Liver (tissue), 9 donors: Measurements from ENCODE around the gene CELSR1. TPM values are rescaled to one million over a fixed set of nuclear protein-coding genes. Genes with fewer than 3 reads are reported as not detected.
A peak's percentile ranks its signal among the peaks of the same experiment; 100 is the strongest.

Experiments
- DNase-seq: peaks from one replicate; pipeline ENCODE4 v3.0.0-alpha.2; 2017; ENCODE audit warnings: low spot score
- H3K27ac ChIP-seq, 2 donors: one replicate each; pipeline ENCODE4 v1.7.0; 2013; ENCODE audit warnings: inconsistent platforms in 2 of 2, low read length in 2 of 2, control low read depth in 1 of 2, low read depth in 1 of 2, mild to moderate bottlenecking in 1 of 2
- H3K27me3 ChIP-seq, 4 donors: one replicate each; pipeline versions ENCODE4 v1.6.1 to v1.7.0; 2013; ENCODE audit warnings: low read length in 3 of 4, inconsistent platforms in 1 of 4, mild to moderate bottlenecking in 1 of 4, moderate library complexity in 1 of 4; ENCODE audit not compliant: control insufficient read depth in 4 of 4, insufficient read depth in 4 of 4
- H3K36me3 ChIP-seq, 4 donors: one replicate each; pipeline versions ENCODE4 v1.6.1 to v1.7.0; 2013; ENCODE audit warnings: low read length in 3 of 4, mild to moderate bottlenecking in 3 of 4, low read depth in 1 of 4, moderate library complexity in 1 of 4; ENCODE audit not compliant: control insufficient read depth in 4 of 4, insufficient read depth in 3 of 4
- H3K4me1 ChIP-seq, 4 donors: one replicate each; pipeline versions ENCODE4 v1.6.1 to v1.7.0; 2013; ENCODE audit warnings: low read length in 3 of 4, mild to moderate bottlenecking in 3 of 4, moderate library complexity in 1 of 4; ENCODE audit not compliant: control insufficient read depth in 4 of 4, insufficient read depth in 4 of 4
- H3K4me3 ChIP-seq, 3 donors: one replicate each; pipeline versions ENCODE4 v1.6.1 to v1.7.0; 2013; ENCODE audit warnings: low read length in 3 of 3, control low read depth in 1 of 3, low read depth in 1 of 3, mild to moderate bottlenecking in 1 of 3
- H3K9ac ChIP-seq, 2 donors: one replicate each; pipeline ENCODE4 v1.7.0; 2013; ENCODE audit warnings: low read length in 2 of 2, mild to moderate bottlenecking in 2 of 2, moderate library complexity in 2 of 2, control low read depth in 1 of 2, low read depth in 1 of 2
- H3K9me3 ChIP-seq, 4 donors: one replicate each; pipeline versions ENCODE4 v1.6.1 to v1.7.0; 2013; ENCODE audit warnings: low read length in 3 of 4; ENCODE audit not compliant: control insufficient read depth in 4 of 4
- ATF3 ChIP-seq: IDR thresholded peaks from 2 replicates; pipeline ENCODE4 v1.6.1; 2016; ENCODE audit warnings: antibody characterized with exemption
- EGR1 ChIP-seq, 2 donors: IDR thresholded peaks; 2 replicates each; pipeline ENCODE4 v1.6.1; 2016 to 2018; ENCODE audit warnings: antibody characterized with exemption in 2 of 2, low read depth in 2 of 2
- FOXA1 ChIP-seq: IDR thresholded peaks from 2 replicates; pipeline ENCODE4 v1.6.1; 2016; ENCODE audit warnings: antibody characterized with exemption
- FOXA2 ChIP-seq: IDR thresholded peaks from 2 replicates; pipeline ENCODE4 v1.6.1; 2016; ENCODE audit warnings: antibody characterized with exemption
- GABPA ChIP-seq, 2 donors: IDR thresholded peaks in 1 of 2; conservative IDR thresholded peaks in 1 of 2; 2 replicates each; pipeline ENCODE4 v1.6.1; 2016; ENCODE audit warnings: antibody characterized with exemption in 2 of 2, mild to moderate bottlenecking in 1 of 2, moderate library complexity in 1 of 2
- HNF4A ChIP-seq, 2 donors: conservative IDR thresholded peaks; 2 replicates each; pipeline ENCODE4 v1.6.1; 2016; ENCODE audit warnings: antibody characterized with exemption in 2 of 2, mild to moderate bottlenecking in 2 of 2
- HNF4G ChIP-seq: IDR thresholded peaks from 2 replicates; pipeline ENCODE4 v1.6.1; 2016; ENCODE audit warnings: antibody characterized with exemption
- JUND ChIP-seq, 2 donors: IDR thresholded peaks; 2 replicates each; pipeline ENCODE4 v1.6.1; 2016; ENCODE audit warnings: antibody characterized with exemption in 2 of 2
- MAX ChIP-seq: IDR thresholded peaks from 2 replicates; pipeline ENCODE4 v1.6.1; 2016; ENCODE audit warnings: antibody characterized with exemption
- NR2F2 ChIP-seq: IDR thresholded peaks from 2 replicates; pipeline ENCODE4 v1.6.1; 2016; ENCODE audit warnings: antibody characterized with exemption
- RAD21 ChIP-seq, 2 donors: IDR thresholded peaks; 2 replicates each; pipeline ENCODE4 v1.6.1; 2016; ENCODE audit warnings: antibody characterized with exemption in 2 of 2, mild to moderate bottlenecking in 2 of 2
- REST ChIP-seq: IDR thresholded peaks from 2 replicates; pipeline ENCODE4 v1.6.1; 2016; ENCODE audit warnings: antibody characterized with exemption, mild to moderate bottlenecking
- RXRA ChIP-seq, 2 donors: IDR thresholded peaks; 2 replicates each; pipeline ENCODE4 v1.6.1; 2017 to 2018; ENCODE audit warnings: antibody characterized with exemption in 2 of 2, mild to moderate bottlenecking in 1 of 2
- SP1 ChIP-seq: IDR thresholded peaks from 2 replicates; pipeline ENCODE4 v1.6.1; 2018; ENCODE audit warnings: antibody characterized with exemption, mild to moderate bottlenecking
- TAF1 ChIP-seq: conservative IDR thresholded peaks from 2 replicates; pipeline ENCODE4 v1.6.1; 2016; ENCODE audit warnings: antibody characterized with exemption, mild to moderate bottlenecking
- YY1 ChIP-seq: IDR thresholded peaks from 2 replicates; pipeline ENCODE4 v1.6.1; 2016; ENCODE audit warnings: antibody characterized with exemption, mild to moderate bottlenecking
- ZBTB33 ChIP-seq: IDR thresholded peaks from 2 replicates; pipeline ENCODE4 v1.6.1; 2016; ENCODE audit warnings: antibody characterized with exemption
- WGBS: extraction: QIAGEN DNeasy Blood & Tissue Kit; methylation state at CpG from one replicate; pipeline ENCODE4 v1.1.7; 2013; 5-methylcytosine and 5-hydroxymethylcytosine counted together
- polyA plus RNA-seq, 2 donors: library from polyadenylated mRNA; stranded (reverse) in 1 of 2; unstranded in 1 of 2; fragments of 200-250 nt in 1 of 2; fragments of >200 nt in 1 of 2; fragmentation: Nextera tagmentation in 1 of 2; extraction: Ambion mirVana in 1 of 2; gene quantifications; one replicate each; pipeline versions ENCODE4 v1.2.1 to v1.2.3, GENCODE V29; 2013 to 2015
- total RNA-seq, 2 donors: library from RNA; depleted of rRNA; stranded (reverse); fragments of >200 nt; gene quantifications; one replicate each; pipeline ENCODE4 v1.2.3, GENCODE V29; 2014
- donor health status: healthy.
- donor health status: healthy.
- donor health status: healthy.
- donor health status: healthy.
- donor health status: healthy.

Gene CELSR1
- total and polyA plus RNA-seq, 4 donors, result 0.37 to 1.6 (median 1.3) TPM

DNA sequence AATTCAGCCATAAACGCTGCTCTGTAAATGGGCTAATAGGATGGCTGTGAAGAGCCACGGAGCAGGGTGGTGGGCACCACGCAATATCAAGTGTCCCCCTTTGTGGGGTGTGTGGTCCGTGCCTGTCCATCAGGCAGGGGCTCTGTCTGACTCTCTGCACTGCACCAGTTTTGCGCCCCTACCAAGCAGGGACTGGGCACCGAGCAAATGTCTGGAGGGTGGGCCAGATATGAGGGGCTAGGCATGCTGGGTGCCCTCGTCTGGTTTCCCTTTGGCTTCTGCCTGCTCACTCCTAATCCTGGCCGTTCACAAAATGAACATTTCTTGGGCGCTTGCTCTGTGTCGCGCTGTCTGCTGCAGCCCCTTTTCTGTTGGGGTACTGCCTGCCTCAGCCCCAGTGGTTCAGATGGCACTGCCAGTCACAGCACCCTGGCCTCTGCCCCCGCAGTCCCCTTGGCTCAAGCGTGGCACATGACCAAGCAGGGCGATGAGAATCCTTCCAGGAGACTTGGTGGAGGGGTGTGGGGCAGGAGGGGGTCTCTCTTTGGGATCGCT, 37.1 kb upstream of the CELSR1 start:
- TF ChIP-seq HNF4A (conservative IDR thresholded peaks at IDR 0.05), result no peak
- no peak for TF ChIP-seq GABPA (IDR thresholded peaks at IDR 0.05 in 1 of 2, conservative IDR thresholded peaks at IDR 0.05 in 1 of 2)
- no peak for TF ChIP-seq RAD21 (IDR thresholded peaks at IDR 0.05)
- Histone ChIP-seq H3K4me3 (no peak overlapping the region), H3K27ac (peak overlapping the region; percentile 74 to 83), H3K36me3 (no peaks in the 10 kb centered on the region), H3K9me3 (peaks cover 0 to 6% (median 1%) of the 10 kb centered on the region in 4 donors), H3K4me1 (peaks cover 19 to 41% (median 30%) of the 10 kb centered on the region in 4 donors), H3K9ac (no peak overlapping the region), H3K27me3 (no peaks in the 10 kb centered on the region)
- DNase-seq, result no peak
- 94% methylated on average over 15 of the region's 15 CpGs for WGBS

DNA sequence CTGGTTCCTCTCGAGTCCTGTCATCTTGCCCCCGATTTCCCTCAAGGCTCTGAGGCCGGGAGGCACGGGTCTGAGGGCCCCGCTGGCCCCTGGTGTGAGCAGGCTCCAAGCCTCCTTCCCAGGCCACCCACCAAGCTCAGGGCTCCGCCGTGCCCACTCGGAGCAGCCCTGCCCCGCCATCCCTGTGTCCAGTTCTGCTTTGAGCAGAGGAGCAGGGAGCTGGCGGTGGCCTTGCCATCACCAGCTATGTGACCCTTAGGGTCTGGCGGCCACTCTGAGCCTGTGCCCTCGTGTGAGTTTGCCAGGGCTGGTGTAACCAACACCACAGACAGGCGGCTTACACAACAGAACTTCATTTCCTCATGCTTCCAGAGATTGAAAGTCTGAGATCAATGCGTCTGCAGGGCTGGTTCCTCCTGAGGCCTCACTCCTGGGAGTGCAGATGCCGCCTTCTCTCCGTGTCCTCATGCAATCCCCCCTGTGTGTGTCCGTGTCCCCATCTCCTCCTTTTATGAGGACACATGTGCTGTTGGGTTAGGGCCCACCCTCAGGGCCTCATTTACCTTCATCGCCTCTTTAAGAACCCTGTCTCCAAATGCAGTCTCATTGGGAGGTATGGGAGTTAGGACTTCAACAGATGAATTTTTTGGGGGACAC, 36.5 kb upstream of the CELSR1 start:
- 88% methylated on average over 18 of the region's 18 CpGs for WGBS
- Histone ChIP-seq H3K9me3 (peaks cover 0 to 6% (median 1%) of the 10 kb centered on the region in 4 donors), H3K4me3 (no peak overlapping the region), H3K27me3 (no peaks in the 10 kb centered on the region), H3K27ac (no peak overlapping the region), H3K36me3 (no peaks in the 10 kb centered on the region), H3K4me1 (peaks cover 16 to 34% (median 25%) of the 10 kb centered on the region in 4 donors), H3K9ac (no peak overlapping the region)
- DNase-seq, result no peak
- no peak for TF ChIP-seq RAD21 (IDR thresholded peaks at IDR 0.05)
- no peak for TF ChIP-seq ATF3
- no peak for TF ChIP-seq YY1
- no peak for TF ChIP-seq FOXA1
- TF ChIP-seq TAF1, result no peak

DNA sequence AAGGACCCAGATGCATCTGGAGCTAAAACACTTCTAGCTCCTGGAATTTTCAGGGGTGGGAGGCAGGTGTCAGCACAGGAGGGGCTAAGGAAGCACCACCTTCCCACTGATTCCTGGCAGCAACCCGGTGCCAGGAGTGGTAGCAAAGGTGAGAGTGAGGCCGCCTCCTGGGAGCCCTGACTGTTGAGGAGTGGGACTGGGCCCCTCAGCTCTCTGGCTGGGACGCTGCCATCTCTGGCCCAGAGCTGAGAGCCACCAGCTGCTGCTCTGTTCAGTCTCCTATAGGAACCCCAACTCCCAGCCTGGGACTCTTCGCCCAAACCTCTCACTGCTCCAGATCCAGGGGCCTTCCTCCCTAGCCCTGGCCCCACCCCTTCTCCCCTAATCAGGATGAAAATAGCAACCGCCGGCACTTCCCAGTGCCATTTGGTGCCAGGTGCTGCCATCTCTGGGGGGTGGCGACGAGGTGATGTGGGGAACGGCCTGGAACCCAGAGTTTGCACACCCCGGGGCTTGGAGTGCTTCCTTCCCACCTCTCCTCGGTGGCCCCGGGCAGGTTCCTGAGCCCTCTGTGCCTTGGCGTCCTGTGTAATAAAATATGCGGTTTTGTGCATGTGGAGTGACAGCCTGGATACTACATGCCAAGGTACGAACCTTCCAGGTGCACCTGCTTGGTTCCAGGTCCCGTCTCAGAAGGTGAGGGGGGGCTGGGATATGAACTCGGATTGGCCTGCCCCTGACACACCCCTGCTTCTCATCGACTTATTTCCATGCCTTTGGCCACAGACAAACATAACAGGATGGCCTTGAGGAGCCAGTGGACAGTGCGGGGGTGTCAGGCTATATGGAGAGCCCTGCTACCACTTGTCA, 35.7 kb upstream of the CELSR1 start:
- no peaks in the 10 kb centered on the region for H3K27me3 ChIP-seq
- H3K9ac ChIP-seq, result no peak overlapping the region
- no peaks in the 10 kb centered on the region for H3K36me3 ChIP-seq
- H3K9me3 ChIP-seq, result peaks cover 0 to 6% (median 1%) of the 10 kb centered on the region in 4 donors
- H3K4me1 ChIP-seq, result peaks cover 8 to 27% (median 22%) of the 10 kb centered on the region in 4 donors
- WGBS, result 88% methylated on average over 19 of the region's 19 CpGs
- H3K27ac ChIP-seq, result no peak overlapping the region
- no peak for TF ChIP-seq SP1
- no peak for TF ChIP-seq NR2F2
- no peak for TF ChIP-seq HNF4A (conservative IDR thresholded peaks at IDR 0.05)
- no peak for TF ChIP-seq GABPA (IDR thresholded peaks at IDR 0.05 in 1 of 2, conservative IDR thresholded peaks at IDR 0.05 in 1 of 2)
- no peak for TF ChIP-seq ZBTB33
- no peak for TF ChIP-seq MAX
- no peak for TF ChIP-seq FOXA2
- no peak for TF ChIP-seq JUND (IDR thresholded peaks at IDR 0.05)
- TF ChIP-seq HNF4G, result no peak
- no peak for TF ChIP-seq FOXA1
- no peak for TF ChIP-seq REST
- no peak for TF ChIP-seq RXRA (IDR thresholded peaks at IDR 0.05)
- TF ChIP-seq EGR1 (IDR thresholded peaks at IDR 0.05; ENCODE audit: low read depth in 2 of 2), result no peak
- no peak overlapping the region for H3K4me3 ChIP-seq
- no peak for DNase-seq
